Body of pancreas (tissue), 4 donors: ENCODE measurements around the gene CLN3.

Source experiments
- POLR2A ChIP-seq, 3 donors: fragments of 450-650 bp; IDR thresholded peaks; one replicate each; pipeline ENCODE4 v1.6.1; 2016; ENCODE audit warnings: antibody characterized with exemption in 3 of 3, mild to moderate bottlenecking in 2 of 3
- TF ChIP-seq, protein P1 (sequence below), 7 experiments: fragments of 450-650 bp in 4 of 7; fragments of 200-600 bp in 3 of 7; sonication (generic) in 3 of 7; IDR thresholded peaks; one replicate each; pipeline ENCODE4 v1.5.1; 2016 to 2019; ENCODE audit warnings: antibody characterized with exemption in 7 of 7

DNA sequence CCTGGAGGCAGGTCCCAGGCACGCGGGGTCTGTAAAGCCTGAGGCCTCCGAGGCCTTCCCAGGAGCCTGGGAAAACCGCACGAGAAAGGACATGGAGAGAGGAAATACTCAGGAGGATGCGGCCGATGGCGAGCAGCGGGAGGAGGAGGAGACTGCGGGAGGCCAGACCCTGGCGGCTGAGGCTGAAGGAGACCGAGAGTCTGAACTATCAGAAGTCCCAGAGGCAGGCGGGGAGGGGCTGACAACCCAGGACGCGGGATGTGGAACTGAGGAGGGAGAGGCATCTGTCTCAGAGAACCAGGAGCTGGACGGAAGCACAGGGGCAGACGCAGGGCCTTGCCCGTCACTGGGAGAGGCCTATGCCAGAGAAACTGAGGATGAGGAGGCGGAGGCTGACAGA, 5.0 kb upstream of the CLN3 start:
- no peak for TF ChIP-seq POLR2A (IDR thresholded peaks at IDR 0.05)
- TF ChIP-seq, protein P1, sequence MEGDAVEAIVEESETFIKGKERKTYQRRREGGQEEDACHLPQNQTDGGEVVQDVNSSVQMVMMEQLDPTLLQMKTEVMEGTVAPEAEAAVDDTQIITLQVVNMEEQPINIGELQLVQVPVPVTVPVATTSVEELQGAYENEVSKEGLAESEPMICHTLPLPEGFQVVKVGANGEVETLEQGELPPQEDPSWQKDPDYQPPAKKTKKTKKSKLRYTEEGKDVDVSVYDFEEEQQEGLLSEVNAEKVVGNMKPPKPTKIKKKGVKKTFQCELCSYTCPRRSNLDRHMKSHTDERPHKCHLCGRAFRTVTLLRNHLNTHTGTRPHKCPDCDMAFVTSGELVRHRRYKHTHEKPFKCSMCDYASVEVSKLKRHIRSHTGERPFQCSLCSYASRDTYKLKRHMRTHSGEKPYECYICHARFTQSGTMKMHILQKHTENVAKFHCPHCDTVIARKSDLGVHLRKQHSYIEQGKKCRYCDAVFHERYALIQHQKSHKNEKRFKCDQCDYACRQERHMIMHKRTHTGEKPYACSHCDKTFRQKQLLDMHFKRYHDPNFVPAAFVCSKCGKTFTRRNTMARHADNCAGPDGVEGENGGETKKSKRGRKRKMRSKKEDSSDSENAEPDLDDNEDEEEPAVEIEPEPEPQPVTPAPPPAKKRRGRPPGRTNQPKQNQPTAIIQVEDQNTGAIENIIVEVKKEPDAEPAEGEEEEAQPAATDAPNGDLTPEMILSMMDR (IDR thresholded peaks at IDR 0.05) = no peak
